Calu3 (cell line): ENCODE results near the gene ATP6V1C2. TPM values are rescaled to one million over a fixed set of nuclear protein-coding genes. Genes with fewer than 3 reads are reported as not detected.

Source experiments
- BruUV-seq: library from RNA; stranded (reverse); fragments of 400-500 nt; replicated peaks from 2 replicates; lab custom pipeline; 2021; lab: Mats Ljungman, UMichigan
- CTCF ChIA-PET: fragments of 300-600 bp; sonication (Branson Sonifier 250); formaldehyde crosslinking; loops from one replicate; lab custom pipeline; 2022; ENCODE audit warnings: antibody characterized with exemption; lab: Charles Lee
- DNase-seq: peaks from one replicate; pipeline ENCODE4 v3.0.0; 2022
- H3K27ac Mint-ChIP-seq: one replicate; pipeline ENCODE4 v1.8.0; 2022; ENCODE audit warnings: mixed read lengths; ENCODE audit not compliant: unreplicated experiment
- H3K27me3 Mint-ChIP-seq: one replicate; pipeline ENCODE4 v1.8.0; 2022; ENCODE audit warnings: mixed read lengths; ENCODE audit not compliant: unreplicated experiment
- H3K36me3 Mint-ChIP-seq: one replicate; pipeline ENCODE4 v1.8.0; 2022; ENCODE audit warnings: mild to moderate bottlenecking, moderate library complexity, mixed read lengths; ENCODE audit not compliant: insufficient read depth, unreplicated experiment
- H3K4me1 Mint-ChIP-seq: one replicate; pipeline ENCODE4 v1.8.0; 2022; ENCODE audit warnings: mild to moderate bottlenecking, low read depth, mixed read lengths; ENCODE audit not compliant: unreplicated experiment
- H3K4me3 Mint-ChIP-seq: one replicate; pipeline ENCODE4 v1.8.0; 2022; ENCODE audit warnings: mild to moderate bottlenecking, low read depth, moderate library complexity, mixed read lengths; ENCODE audit not compliant: unreplicated experiment
- H3K9me3 Mint-ChIP-seq: one replicate; pipeline ENCODE4 v1.8.0; 2022; ENCODE audit warnings: low read depth, mixed read lengths; ENCODE audit not compliant: unreplicated experiment
- CTCF ChIP-seq: fragments of 200-600 bp; IDR thresholded peaks from one replicate; pipeline ENCODE4 v1.8.0; 2022; ENCODE audit warnings: antibody characterized with exemption; ENCODE audit not compliant: unreplicated experiment
- intact Hi-C: fragments of 100-400 bp; cut with micrococcal nuclease; formaldehyde crosslinking; loops from one replicate; pipeline ENCODE4 v1.10.0; 2022; ENCODE audit not compliant: unreplicated experiment
- total RNA-seq: library from RNA; stranded (reverse); gene quantifications from 2 replicates; pipeline ENCODE4 v1.2.3, GENCODE V29; 2022

The ATP6V1C2 gene
- total RNA-seq, 1 experiment from 2014 or later: 0.28 TPM

- no peak for DNase-seq
- intact Hi-C loops: no loop called here
- CTCF ChIA-PET: interaction anchor here (0.6 to 0.8 kb wide), 2 partner anchors 9 to 93 kb away, joined by 3 read pairs; partner anchors contain the start of gene NOL10
- H3K4me3 Mint-ChIP-seq: no peak overlapping the region
- no peaks in the 10 kb centered on the region for H3K9me3 Mint-ChIP-seq
- H3K36me3 Mint-ChIP-seq: peaks cover 5% of the 10 kb centered on the region
- H3K27ac Mint-ChIP-seq: no peak overlapping the region
- no TSS peak for BruUV-seq
- TF ChIP-seq CTCF: no peak
- H3K4me1 Mint-ChIP-seq: no peaks in the 10 kb centered on the region
- H3K27me3 Mint-ChIP-seq: no peaks in the 10 kb centered on the region
Observed at GRCh38 chr2:10680957-10681356, 40.5 kb upstream of the ATP6V1C2 start.

- CTCF ChIA-PET: interaction anchor here (0.6 to 0.7 kb wide), 2 partner anchors 189 to 1166 kb away, joined by 3 read pairs; no protein-coding TSS in a partner anchor
- intact Hi-C loops: no loop called here
- Mint-ChIP-seq H3K9me3 (no peaks in the 10 kb centered on the region), H3K4me3 (no peak overlapping the region), H3K36me3 (peaks cover 5% of the 10 kb centered on the region), H3K27ac (no peak overlapping the region), H3K4me1 (no peaks in the 10 kb centered on the region), H3K27me3 (no peaks in the 10 kb centered on the region)
- BruUV-seq: no TSS peak
- no peak for DNase-seq
- TF ChIP-seq CTCF: no peak
Observed at GRCh38 chr2:10686176-10686730, 35.2 kb upstream of the ATP6V1C2 start.

GRCh38 chr2:10688921-10689807, 32.3 kb upstream of the ATP6V1C2 start:
- no peaks in the 10 kb centered on the region for H3K27me3 Mint-ChIP-seq
- no peak overlapping the region for H3K27ac Mint-ChIP-seq
- CTCF ChIA-PET: interaction anchor here (0.5 to 1.0 kb wide), 2 partner anchors 8 to 10 kb away, joined by 3 read pairs; no protein-coding TSS in a partner anchor
- no peaks in the 10 kb centered on the region for H3K4me1 Mint-ChIP-seq
- no peak for TF ChIP-seq CTCF
- no peaks in the 10 kb centered on the region for H3K9me3 Mint-ChIP-seq
- peak; percentile 12 for DNase-seq
- BruUV-seq: TSS peak; percentile 67
- intact Hi-C loops: no loop called here
- no peak overlapping the region for H3K4me3 Mint-ChIP-seq
- no peaks in the 10 kb centered on the region for H3K36me3 Mint-ChIP-seq

GRCh38 chr2:10691521-10691920, 29.9 kb upstream of the ATP6V1C2 start:
- TF ChIP-seq CTCF: no peak
- CTCF ChIA-PET: no interaction called here
- no peak for DNase-seq
- no peak overlapping the region for H3K27ac Mint-ChIP-seq
- no peaks in the 10 kb centered on the region for H3K4me1 Mint-ChIP-seq
- no peaks in the 10 kb centered on the region for H3K9me3 Mint-ChIP-seq
- no peaks in the 10 kb centered on the region for H3K27me3 Mint-ChIP-seq
- no peak overlapping the region for H3K4me3 Mint-ChIP-seq
- BruUV-seq: no TSS peak
- intact Hi-C loops: no loop called here
- no peaks in the 10 kb centered on the region for H3K36me3 Mint-ChIP-seq
